ENCODE data around the gene JAZF1. TPM values are rescaled to one million over a fixed set of nuclear protein-coding genes. Genes with fewer than 3 reads are reported as not detected.

The JAZF1 gene
- total RNA-seq, 2 donors from 2014 or later, result 12.6 to 23.6 TPM

DNA sequence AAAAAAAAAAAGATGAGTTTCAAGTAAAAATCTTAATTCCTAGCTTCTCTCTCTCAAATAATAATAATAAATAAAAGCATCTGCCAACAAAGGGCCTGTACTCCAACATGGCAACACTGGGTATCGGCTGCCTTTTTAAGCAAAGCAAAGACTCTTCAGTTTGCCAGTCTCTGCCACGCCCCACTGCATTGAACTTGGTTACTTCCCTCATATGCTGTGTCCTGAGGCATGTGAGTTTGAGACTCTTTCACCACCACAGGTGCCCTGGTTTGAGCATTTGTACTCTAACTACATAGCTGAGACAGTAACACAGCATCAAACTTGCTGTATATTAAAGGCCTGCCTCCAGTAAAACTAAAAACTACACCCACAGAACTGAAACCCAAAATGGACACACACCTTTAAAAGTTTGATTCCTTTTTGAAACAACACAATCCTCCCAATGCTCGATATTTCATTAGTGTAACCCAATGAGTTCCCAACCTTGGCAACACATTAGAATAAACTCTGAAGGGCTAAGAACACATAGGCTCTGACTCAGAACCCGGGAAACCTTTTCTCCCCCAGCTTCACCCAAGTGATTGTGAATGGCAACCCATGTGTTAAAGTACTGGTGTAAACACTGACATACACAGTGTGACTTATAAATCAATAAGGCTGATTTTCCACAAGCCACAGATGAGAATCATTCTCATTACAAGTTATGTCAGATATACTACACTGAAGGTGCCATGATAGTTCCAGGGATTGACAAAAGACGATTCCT is 12.0 kb downstream of the JAZF1 start:
- no peaks in the 10 kb centered on the region for H3K36me3 Mint-ChIP-seq
- no peaks in the 10 kb centered on the region for H3K27me3 Mint-ChIP-seq
- H3K4me1 Mint-ChIP-seq (ENCODE audit: low read depth in 2 of 2), result peaks cover 37 to 44% of the 10 kb centered on the region in 2 donors
- H3K4me3 Mint-ChIP-seq, result no peak overlapping the region
- peak; percentile 53 to 55 for ATAC-seq
- no peak for DNase-seq (ENCODE audit: low spot score)
- peak overlapping the region; percentile 56 to 83 for H3K27ac Mint-ChIP-seq
- H3K9me3 Mint-ChIP-seq, result no peaks in the 10 kb centered on the region

DNA sequence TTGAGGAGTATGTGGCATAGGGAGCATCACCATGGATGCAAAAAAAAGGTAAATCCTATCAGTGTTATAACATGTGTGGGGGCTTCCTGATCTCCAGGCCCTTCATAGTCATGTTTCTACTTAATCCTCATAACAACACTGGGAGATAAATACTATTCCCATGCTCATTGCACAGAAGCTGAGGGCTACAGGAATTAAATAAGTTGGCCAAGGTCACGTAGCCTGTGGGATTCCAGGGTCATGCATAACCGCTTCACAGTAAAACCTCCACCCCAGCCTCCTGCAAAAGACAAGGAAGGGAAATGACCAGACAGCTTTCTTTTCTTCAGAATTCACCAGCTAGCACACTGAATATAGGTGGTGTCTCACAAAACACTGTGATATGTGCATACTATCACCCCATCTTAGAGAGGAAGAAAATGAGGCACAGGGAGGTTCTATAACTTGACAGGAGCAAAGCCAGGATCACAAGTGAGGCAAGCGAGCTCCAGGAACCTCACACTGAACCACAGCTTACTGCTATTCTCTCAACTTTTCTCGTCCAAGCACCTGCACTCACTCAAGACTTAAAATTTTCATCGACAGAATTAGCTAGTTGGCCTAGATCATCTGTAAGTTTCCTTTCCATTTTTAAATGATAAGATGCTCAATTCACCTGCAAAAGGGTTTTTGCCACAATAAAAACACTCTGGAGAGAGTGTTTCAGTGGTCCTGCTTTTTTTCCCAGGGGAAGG is 13.4 kb downstream of the JAZF1 start:
- ATAC-seq (no peak), DNase-seq (ENCODE audit: low spot score) (no peak)
- H3K27me3 Mint-ChIP-seq, result no peaks in the 10 kb centered on the region
- H3K9me3 Mint-ChIP-seq, result no peaks in the 10 kb centered on the region
- H3K36me3 Mint-ChIP-seq, result no peaks in the 10 kb centered on the region
- peak overlapping the region in 1 of 2 donors; percentile 62 for H3K27ac Mint-ChIP-seq
- H3K4me3 Mint-ChIP-seq, result no peak overlapping the region
- peaks cover 33 to 44% of the 10 kb centered on the region in 2 donors for H3K4me1 Mint-ChIP-seq (ENCODE audit: low read depth in 2 of 2)

DNA sequence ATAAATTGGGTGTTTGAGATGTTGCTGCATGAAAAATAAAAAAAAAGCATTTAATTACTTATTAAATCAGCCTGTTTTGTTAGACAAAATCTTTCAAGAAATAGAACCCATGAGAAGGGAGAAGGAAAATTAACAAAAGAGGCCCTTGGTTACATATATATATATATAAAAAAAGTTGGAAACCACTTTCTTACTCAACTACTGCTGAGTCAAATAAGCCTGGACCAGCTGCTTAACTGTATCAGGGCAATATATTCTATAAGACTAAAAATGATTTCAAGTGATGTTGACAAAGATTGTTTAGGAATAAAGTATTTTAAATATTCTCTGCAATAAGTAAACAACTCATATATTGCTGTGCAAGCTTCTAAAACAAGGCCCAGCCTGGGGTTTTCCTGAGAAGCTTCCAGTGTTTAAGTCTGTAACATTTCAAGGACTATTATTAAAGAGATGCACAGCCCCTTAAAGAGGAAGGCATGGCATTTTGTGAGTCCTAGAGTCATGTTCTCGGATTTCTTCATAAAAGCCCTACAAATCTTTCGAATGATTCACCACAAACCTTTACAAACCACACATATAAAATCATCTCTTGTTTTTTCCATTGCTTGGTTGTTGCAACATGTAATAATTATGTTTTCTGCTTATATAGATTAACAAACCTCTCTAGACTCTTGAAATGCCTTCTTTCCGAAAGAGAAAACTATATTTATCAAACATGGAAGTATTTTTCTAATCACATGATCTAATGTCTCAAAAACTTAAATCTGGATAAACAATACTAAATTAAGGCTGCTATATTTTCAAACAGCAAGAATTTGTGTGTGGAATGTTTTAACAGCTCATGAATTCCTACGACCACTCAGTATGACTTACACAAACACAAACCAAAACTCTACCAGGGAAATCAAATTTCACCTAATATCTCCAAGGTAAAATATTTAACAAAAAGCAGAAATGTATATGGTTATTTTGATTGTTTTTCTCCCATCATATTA is 14.3 kb downstream of the JAZF1 start:
- peaks cover 33 to 44% of the 10 kb centered on the region in 2 donors for H3K4me1 Mint-ChIP-seq (ENCODE audit: low read depth in 2 of 2)
- no peaks in the 10 kb centered on the region for H3K27me3 Mint-ChIP-seq
- peak overlapping the region in 1 of 2 donors; percentile 76 for H3K27ac Mint-ChIP-seq
- no peak for ATAC-seq
- H3K36me3 Mint-ChIP-seq, result no peaks in the 10 kb centered on the region
- no peaks in the 10 kb centered on the region for H3K9me3 Mint-ChIP-seq
- no peak for DNase-seq (ENCODE audit: low spot score)
- no peak overlapping the region for H3K4me3 Mint-ChIP-seq

DNA sequence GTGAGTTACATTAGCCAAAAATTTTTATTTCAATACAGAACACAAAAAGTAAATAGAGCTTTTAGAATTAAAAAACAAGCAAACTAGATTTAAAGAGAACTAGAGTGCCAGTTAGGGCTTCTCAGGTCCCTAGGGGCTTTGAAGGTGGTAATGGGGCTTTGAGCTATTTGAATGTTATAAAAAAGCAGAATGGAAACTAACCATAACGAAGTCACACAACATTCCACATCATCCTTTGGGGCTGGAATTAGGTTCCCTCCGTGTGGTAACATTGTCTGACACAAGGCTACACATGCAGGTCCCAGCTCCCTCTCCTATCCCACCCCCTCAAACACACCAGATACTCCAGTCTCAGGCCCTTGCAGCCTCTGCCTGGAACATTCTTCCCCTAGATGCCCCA is 15.3 kb downstream of the JAZF1 start:
- H3K9me3 Mint-ChIP-seq, result no peaks in the 10 kb centered on the region
- DNase-seq (ENCODE audit: low spot score) (no peak), ATAC-seq (no peak)
- peak overlapping the region in 1 of 2 donors; percentile 76 for H3K27ac Mint-ChIP-seq
- peaks cover 33 to 45% of the 10 kb centered on the region in 2 donors for H3K4me1 Mint-ChIP-seq (ENCODE audit: low read depth in 2 of 2)
- no peaks in the 10 kb centered on the region for H3K36me3 Mint-ChIP-seq
- no peak overlapping the region for H3K4me3 Mint-ChIP-seq
- no peaks in the 10 kb centered on the region for H3K27me3 Mint-ChIP-seq

DNA sequence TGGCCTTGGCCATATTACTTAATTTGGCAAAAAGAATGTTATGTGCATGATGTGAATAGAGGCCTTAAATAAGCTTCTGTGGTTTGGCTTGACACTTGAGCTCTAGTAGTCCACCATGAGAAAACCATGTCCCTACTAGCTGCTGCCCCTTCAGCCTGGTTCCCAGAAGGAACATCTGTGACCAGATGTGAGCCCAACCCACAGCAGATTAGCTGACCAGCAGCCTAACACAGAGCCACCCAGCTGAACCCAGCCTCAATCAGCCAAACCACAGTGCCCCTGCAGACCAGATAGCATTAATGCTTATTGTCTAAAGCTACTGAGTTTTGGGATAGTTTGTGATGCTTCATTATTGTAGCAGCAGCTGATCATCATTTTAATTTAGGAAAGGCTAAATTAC is 16.6 kb downstream of the JAZF1 start:
- Mint-ChIP-seq H3K9me3 (no peaks in the 10 kb centered on the region), H3K36me3 (no peaks in the 10 kb centered on the region), H3K4me3 (no peak overlapping the region), H3K4me1 (ENCODE audit: low read depth in 2 of 2) (peaks cover 27 to 50% of the 10 kb centered on the region in 2 donors), H3K27ac (peak overlapping the region in 1 of 2 donors; percentile 76), H3K27me3 (no peaks in the 10 kb centered on the region)
- DNase-seq (ENCODE audit: low spot score) (no peak), ATAC-seq (no peak)

DNA sequence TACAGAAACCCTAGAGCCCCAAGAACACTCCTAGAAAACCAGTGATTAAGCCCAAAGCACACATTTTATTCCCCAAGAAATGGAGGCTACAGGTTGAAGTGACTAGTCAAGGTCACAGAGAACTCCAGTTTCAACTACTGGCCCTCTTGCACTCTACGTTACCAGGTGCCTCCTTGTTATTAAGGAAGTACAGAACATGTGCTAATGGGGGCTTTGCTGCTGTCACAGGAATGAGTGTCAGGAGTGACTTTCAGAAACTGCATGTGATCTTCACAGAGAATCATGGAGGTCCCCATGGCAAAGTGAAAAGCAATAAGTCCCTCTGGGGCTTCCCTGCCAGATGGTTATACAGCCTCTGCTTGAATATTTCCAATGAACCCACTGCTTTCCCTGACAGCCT is 19.3 kb downstream of the JAZF1 start:
- Mint-ChIP-seq H3K36me3 (no peaks in the 10 kb centered on the region), H3K9me3 (no peaks in the 10 kb centered on the region), H3K27me3 (no peaks in the 10 kb centered on the region), H3K27ac (no peak overlapping the region), H3K4me1 (ENCODE audit: low read depth in 2 of 2) (peaks cover 38 to 58% of the 10 kb centered on the region in 2 donors), H3K4me3 (no peak overlapping the region)
- no peak for ATAC-seq
- no peak for DNase-seq (ENCODE audit: low spot score)

DNA sequence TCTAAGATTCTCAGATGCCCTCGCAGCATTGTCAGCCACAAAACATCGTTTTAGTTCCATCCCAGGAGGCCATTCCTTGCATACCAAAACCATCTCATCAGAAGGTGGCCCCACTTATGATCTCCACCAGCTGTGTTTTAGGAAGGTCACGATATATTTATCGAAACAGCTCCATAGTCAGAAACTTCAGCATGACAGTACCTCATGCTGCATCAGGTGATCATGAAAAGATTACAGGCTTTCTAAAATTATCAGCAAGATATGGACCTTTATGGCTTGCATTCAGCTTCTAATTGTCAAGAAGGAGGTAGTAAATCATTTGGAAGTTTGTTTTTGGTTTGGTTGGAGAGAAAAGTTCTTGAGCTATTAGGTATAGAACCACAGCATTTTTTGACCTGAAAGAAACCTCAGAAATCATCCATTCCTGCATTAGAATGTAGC is 20.0 kb downstream of the JAZF1 start:
- Mint-ChIP-seq H3K27me3 (no peaks in the 10 kb centered on the region), H3K4me1 (ENCODE audit: low read depth in 2 of 2) (peaks cover 43 to 64% of the 10 kb centered on the region in 2 donors), H3K27ac (peak overlapping the region in 1 of 2 donors; percentile 34), H3K4me3 (no peak overlapping the region), H3K9me3 (no peaks in the 10 kb centered on the region), H3K36me3 (no peaks in the 10 kb centered on the region)
- DNase-seq (ENCODE audit: low spot score) (no peak), ATAC-seq (no peak)

DNA sequence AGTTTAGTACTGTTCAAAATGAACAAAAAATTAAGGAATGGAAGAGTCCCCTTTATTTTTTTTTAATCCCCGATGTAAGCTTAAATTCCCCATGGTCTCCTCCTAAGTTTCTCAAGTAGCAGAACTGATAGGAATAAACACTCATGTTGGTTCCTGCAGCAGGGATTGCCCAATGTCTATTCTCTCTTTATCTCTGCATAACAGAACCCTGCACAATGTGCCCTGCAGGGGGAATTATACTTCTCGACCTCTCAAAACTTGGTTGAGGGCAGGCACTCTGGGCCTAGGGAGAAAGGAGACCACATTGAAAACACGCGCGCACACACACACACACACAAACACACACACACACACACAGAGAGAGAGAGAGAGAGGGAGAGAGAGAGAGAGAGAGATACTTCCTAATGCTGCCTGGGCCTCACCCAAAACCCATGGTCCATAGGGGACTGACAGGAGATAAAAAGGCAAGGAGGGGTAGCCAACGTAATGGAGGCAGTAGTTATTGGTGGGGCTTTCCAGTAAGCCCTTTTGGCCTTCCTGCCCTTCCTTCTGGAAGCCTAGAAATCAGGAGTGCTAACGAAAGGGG is 22.7 kb downstream of the JAZF1 start:
- ATAC-seq, result no peak
- Mint-ChIP-seq H3K4me1 (ENCODE audit: low read depth in 2 of 2) (peaks cover 59 to 68% of the 10 kb centered on the region in 2 donors), H3K4me3 (no peak overlapping the region), H3K36me3 (no peaks in the 10 kb centered on the region), H3K27ac (peak overlapping the region in 1 of 2 donors; percentile 42), H3K27me3 (no peaks in the 10 kb centered on the region), H3K9me3 (no peaks in the 10 kb centered on the region)
- DNase-seq (ENCODE audit: low spot score), result no peak

DNA sequence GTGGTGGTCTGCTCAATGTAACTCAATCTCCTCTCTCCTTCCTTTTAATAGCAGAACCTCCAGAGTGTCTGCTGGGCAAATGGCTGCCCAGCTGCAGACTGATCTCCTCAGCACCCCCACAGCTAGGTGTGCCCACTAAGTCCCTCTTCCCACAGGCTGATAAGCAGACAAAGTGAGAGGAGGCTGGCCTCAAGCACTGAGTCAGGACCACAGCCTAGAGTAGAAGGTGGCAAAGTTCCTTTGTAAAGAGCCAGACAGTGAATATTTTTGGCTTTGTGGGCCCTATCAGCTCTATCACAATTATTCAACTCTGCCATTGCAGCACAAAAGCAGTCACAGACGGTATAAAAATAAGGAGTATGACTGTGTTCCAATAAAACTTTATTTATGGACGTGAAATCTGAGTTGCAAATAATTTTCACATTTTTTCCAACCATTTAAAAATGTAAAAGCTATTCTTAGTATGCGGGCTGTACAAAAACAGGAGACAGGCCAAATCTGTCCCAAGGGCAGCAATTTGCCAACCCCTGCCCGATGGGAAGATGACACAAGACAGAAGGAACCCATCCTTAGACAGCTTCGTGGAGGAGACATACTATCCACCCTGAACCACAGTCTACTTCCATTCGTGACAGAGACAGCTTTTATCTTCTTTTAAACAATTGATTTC is 23.4 kb downstream of the JAZF1 start:
- peak overlapping the region; percentile 16 for H3K4me3 Mint-ChIP-seq
- ATAC-seq, result no peak

DNA sequence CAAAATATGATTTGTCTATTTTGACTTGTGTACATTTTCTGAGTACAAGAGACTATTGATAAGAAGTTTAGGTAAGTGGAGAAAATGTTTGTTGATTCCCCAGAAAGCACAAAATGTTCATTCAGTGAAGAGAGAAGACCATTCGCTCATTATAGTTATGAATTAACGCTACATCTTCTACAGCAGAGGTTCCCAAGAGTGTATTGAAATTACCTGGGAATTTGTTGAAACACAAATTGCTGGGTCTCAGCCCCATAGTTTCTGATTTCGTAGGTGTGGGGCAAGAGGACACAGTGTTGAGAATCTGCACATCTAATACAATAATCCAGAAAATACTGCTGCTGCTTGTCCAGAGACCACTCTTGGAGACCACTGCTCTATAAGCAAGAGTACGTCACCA is 24.2 kb downstream of the JAZF1 start:
- Mint-ChIP-seq H3K4me1 (ENCODE audit: low read depth in 2 of 2) (peaks cover 70 to 73% of the 10 kb centered on the region in 2 donors), H3K27me3 (no peaks in the 10 kb centered on the region), H3K9me3 (peaks cover 3% of the 10 kb centered on the region), H3K36me3 (no peaks in the 10 kb centered on the region), H3K4me3 (peak overlapping the region; percentile 74), H3K27ac (peak overlapping the region; percentile 86 to 93)
- DNase-seq (ENCODE audit: low spot score), result no peak
- ATAC-seq, result no peak

More for the DNA sequence above, 23.4 kb downstream of the JAZF1 start:
- H3K4me1 Mint-ChIP-seq (ENCODE audit: low read depth in 2 of 2), result peaks cover 66 to 69% of the 10 kb centered on the region in 2 donors
- peaks cover 3% of the 10 kb centered on the region for H3K9me3 Mint-ChIP-seq
- H3K27ac Mint-ChIP-seq, result peak overlapping the region; percentile 86 to 93
- H3K36me3 Mint-ChIP-seq, result no peaks in the 10 kb centered on the region
- no peak for DNase-seq (ENCODE audit: low spot score)
- no peaks in the 10 kb centered on the region for H3K27me3 Mint-ChIP-seq

DNA sequence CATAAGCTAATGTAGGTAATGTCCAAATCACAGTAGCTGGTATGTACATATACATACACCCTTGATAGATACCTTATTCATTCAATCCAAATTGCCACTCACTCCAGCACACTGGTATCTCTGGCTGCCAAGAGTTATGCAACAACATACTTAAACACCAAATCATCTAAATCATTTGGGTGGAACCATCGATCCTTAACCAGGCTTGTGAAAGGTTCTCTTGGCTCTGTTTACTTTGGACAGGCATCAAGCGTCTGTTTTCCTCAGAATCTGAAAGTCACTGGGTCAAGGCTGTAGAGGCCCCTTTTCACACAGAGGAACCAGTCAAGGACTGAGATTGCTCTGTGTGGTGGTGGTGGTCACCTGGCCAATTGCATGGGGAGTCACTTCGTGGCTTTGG is 24.6 kb downstream of the JAZF1 start:
- H3K4me1 Mint-ChIP-seq (ENCODE audit: low read depth in 2 of 2), result peaks cover 70 to 73% of the 10 kb centered on the region in 2 donors

DNA sequence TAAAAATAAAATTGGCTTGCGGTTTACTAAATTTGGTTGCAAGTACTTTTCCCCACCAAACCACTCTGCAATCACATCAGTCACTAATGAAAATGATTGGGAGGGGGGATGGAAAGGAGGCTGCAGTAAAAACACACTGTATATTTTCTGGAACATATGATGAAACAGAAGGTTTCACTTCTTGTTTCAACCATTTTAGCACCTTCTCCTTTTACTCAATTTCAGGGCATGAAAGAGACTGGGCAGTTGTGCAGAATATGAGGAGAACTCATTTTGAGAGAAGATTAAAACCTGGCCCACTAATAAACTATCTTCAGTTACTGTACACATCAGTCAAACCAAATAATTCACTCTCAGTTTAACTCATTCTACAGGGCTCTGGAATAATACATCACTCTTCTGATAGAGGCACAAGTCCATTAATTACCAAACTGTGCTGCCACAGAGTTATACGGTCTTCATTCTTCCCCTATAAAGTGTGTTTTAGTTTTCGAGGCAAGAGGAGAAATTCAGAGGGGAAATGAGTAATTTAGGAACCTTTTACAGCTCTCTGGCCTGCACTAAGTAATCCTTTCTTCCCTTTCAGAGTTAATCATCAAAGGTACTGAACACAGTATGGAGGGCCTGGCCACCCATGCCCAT is 25.5 kb downstream of the JAZF1 start:
- DNase-seq (ENCODE audit: low spot score), result peak; percentile 73
- H3K9me3 Mint-ChIP-seq, result peaks cover 3% of the 10 kb centered on the region
- ATAC-seq, result peak; percentile 74 to 81
- H3K27ac Mint-ChIP-seq, result peak overlapping the region; percentile 86 to 93
- peaks cover 70 to 79% of the 10 kb centered on the region in 2 donors for H3K4me1 Mint-ChIP-seq (ENCODE audit: low read depth in 2 of 2)
- no peaks in the 10 kb centered on the region for H3K36me3 Mint-ChIP-seq
- no peaks in the 10 kb centered on the region for H3K27me3 Mint-ChIP-seq
- peak overlapping the region; percentile 74 for H3K4me3 Mint-ChIP-seq

More for the DNA sequence above, 24.6 kb downstream of the JAZF1 start:
- Mint-ChIP-seq H3K36me3 (no peaks in the 10 kb centered on the region), H3K27ac (peak overlapping the region; percentile 86 to 93), H3K27me3 (no peaks in the 10 kb centered on the region), H3K4me3 (peak overlapping the region; percentile 74), H3K9me3 (peaks cover 3% of the 10 kb centered on the region)
- DNase-seq (ENCODE audit: low spot score) (no peak), ATAC-seq (no peak)

Data from natural killer cell treated with Interleukin-12 subunit alpha and Interleukin-12 subunit beta and Interleukin-15 and Interleukin-18, amount 100 ng/mL, for 72 hours (primary cell).